Rectal smooth muscle tissue (tissue), 1 donor: ENCODE results near the gene KRTAP10-7.
"Not testable (repeated sequence)": the region's sequence is repeated elsewhere in the genome, so short reads cannot be mapped to it uniquely, and the experiment has no call there.

ENCODE experiments used
- H3K27ac ChIP-seq: one replicate; pipeline ENCODE4 v1.7.0; 2013; ENCODE audit warnings: low read depth, low read length, inconsistent platforms
- H3K27me3 ChIP-seq: one replicate; pipeline ENCODE4 v1.7.0; 2013; ENCODE audit warnings: low read length; ENCODE audit not compliant: control insufficient read depth, insufficient read depth
- H3K36me3 ChIP-seq: one replicate; pipeline ENCODE4 v1.7.0; 2013; ENCODE audit warnings: low read length; ENCODE audit not compliant: control insufficient read depth, insufficient read depth
- H3K4me1 ChIP-seq: one replicate; pipeline ENCODE4 v1.7.0; 2013; ENCODE audit warnings: low read length; ENCODE audit not compliant: control insufficient read depth, insufficient read depth
- H3K4me3 ChIP-seq: one replicate; pipeline ENCODE4 v1.7.0; 2013; ENCODE audit warnings: low read length
- H3K9ac ChIP-seq: one replicate; pipeline ENCODE4 v1.7.0; 2013; ENCODE audit warnings: low read length

Gene KRTAP10-7

DNA sequence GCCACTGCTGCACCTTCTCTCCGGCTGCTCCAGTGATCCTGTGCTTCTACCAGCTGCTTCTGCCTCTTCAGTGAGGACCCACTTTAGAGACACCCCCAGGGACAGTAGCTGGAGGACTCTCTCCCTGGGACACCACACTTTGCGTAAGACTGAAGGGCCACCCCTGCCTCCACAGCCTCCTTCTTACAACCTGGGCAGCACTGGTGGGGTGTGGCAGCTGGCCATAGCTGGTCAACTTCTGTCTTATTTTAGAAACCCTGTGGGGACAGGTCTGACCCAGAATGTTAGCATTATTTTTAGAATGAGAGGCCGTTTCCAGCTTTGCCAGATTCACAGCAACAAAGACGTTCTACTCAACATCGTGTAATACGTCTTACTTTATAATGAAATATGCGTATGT lies 25.4 kb downstream of the KRTAP10-7 start:
- no peak overlapping the region for H3K27ac ChIP-seq
- no peaks in the 10 kb centered on the region for H3K27me3 ChIP-seq
- no peaks in the 10 kb centered on the region for H3K36me3 ChIP-seq
- H3K4me1 ChIP-seq, result no peaks in the 10 kb centered on the region
- H3K4me3 ChIP-seq, result no peak overlapping the region
- H3K9ac ChIP-seq, result no peak overlapping the region

DNA sequence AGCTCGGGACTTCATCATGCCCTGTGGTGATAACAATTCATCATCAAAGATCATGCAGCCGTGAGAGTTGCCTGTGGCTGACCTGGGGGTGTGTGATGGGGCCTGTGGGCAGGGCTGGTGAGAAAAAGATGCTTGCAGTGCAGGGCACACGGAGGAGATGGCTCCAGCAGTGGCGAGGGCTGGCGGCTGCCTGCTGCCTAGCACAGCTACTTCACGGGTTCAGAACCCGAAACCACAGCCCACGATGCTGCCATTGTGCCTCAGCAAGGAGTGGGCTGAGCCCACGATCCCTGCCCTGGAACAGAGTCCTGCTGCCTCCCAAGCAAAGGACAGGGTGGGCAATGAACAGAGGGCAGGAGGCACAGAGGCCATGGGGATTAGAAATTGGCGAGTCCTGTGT lies 25.9 kb downstream of the KRTAP10-7 start:
- no peak overlapping the region for H3K4me3 ChIP-seq
- H3K4me1 ChIP-seq, result no peaks in the 10 kb centered on the region
- no peaks in the 10 kb centered on the region for H3K36me3 ChIP-seq
- H3K27ac ChIP-seq, result no peak overlapping the region
- H3K27me3 ChIP-seq, result no peaks in the 10 kb centered on the region
- no peak overlapping the region for H3K9ac ChIP-seq

DNA sequence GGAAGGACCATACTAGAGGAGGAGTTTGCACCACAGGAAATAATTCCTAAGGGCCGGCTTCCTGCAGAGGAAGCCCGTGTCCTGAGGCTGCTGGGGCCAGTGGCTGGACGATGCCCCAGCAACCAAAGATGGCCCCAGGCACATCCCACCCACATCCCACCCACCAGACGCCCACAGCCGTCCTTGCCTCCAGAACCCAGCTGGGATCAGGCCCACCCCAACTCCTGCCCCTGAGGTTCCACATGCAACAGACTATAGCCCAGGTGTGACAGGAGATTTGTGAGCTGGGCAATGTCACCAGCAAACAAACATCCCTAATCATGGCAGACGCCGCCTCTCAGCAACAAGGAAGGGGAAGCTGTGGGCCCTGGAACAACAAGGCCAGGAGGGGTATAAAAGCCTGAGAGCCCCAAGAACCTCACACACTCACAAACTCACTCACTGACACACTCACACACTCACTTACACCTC lies 26.3 kb downstream of the KRTAP10-7 start, which contains the start of gene KRTAP10-9:
KRTAP10-9 (plus strand) TSS at position 421 of the 471 bp plus-strand sequence. CDS start 79 bp downstream, outside the sequence.
- Histone ChIP-seq H3K4me3 (no peak within 1 kb of the TSS), H3K36me3 (no peaks in the 10 kb centered on the region), H3K27ac (no peak within 1 kb of the TSS), H3K27me3 (no peaks in the 10 kb centered on the region), H3K9ac (no peak within 1 kb of the TSS), H3K4me1 (no peaks in the 10 kb centered on the region)

DNA sequence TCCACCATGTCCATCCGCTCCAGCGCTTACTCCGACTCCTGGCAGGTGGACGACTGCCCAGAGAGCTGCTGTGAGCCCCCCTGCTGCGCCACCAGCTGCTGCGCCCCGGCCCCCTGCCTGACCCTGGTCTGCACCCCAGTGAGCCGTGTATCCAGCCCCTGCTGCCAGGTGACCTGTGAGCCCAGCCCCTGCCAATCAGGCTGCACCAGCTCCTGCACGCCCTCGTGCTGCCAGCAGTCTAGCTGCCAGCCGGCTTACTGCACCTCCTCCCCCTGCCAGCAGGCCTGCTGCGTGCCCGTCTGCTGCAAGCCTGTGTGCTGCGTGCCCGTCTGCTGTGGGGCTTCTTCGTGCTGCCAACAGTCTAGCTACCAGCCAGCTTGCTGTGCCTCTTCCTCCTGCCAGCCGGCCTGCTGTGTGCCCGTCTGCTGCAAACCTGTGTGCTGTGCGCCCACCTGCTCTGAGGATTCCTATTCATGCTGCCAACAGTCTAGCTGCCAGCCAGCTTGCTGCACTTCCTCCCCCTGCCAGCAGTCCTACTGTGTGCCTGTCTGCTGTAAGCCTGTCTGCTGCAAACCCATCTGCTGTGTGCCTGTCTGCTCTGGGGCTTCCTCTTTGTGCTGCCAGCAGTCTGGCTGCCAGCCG lies 26.9 kb downstream of the KRTAP10-7 start:
- not testable (repeated sequence) for H3K9ac ChIP-seq, H3K4me3 ChIP-seq, H3K27ac ChIP-seq

DNA sequence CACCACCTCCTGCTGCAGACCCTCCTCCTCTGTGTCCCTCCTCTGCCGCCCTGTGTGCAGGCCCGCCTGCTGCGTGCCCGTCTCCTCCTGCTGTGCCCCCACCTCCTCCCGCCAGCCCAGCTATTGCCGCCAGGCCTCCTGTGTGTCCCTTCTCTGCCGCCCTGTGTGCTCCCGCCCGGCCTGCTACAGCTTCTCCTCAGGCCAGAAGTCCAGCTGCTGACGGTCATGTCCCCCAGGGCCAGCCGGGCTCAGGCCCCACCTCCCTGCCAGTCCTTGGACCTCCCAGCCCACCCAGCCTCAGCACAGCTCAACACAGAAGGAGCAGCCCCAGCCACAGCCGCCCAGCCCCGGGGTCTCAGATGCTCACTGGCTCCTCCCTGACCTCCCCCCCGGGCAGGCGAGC lies 27.4 kb downstream of the KRTAP10-7 start:
- not testable (repeated sequence) for H3K9ac ChIP-seq, H3K4me3 ChIP-seq, H3K4me1 ChIP-seq, H3K36me3 ChIP-seq, H3K27ac ChIP-seq, H3K27me3 ChIP-seq

More for the DNA sequence above, 26.9 kb downstream of the KRTAP10-7 start:
- not testable (repeated sequence) for H3K36me3 ChIP-seq, H3K4me1 ChIP-seq, H3K27me3 ChIP-seq

DNA sequence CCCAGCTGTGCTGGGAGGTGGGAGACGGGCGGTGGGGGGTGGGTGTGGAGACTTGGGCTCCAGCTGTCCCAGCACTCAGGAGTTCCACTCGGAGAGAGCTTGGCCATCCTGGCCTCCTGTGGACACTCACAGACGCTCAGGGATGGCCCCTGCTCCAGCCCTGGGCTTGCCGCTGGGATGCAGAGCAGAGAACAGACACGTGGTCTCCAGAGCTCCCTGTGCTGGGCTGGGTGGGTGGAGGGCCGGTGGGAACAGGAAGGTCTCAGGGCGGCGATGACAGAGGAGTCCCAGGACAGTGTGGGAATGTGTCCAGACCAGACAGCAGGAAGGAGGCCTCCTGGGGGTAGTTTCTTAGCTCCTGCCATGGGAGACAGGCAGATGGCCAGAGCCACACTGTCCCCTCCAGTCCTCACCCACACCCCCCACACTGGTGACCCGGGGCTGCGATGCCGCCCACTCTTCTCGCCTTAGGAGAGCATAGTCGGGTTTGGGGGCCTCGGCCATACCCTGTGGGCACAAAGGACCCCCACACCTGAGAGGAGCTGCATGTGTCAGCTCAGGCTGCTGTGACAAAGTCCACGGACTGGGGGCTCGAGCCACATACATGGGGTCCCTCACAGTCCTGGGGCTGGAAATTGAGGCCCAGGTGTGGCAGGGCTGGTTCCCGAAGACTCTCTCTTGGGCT lies 28.5 kb downstream of the KRTAP10-7 start:
- no peaks in the 10 kb centered on the region for H3K27me3 ChIP-seq
- no peaks in the 10 kb centered on the region for H3K4me1 ChIP-seq
- H3K9ac ChIP-seq, result no peak overlapping the region
- no peak overlapping the region for H3K4me3 ChIP-seq
- no peaks in the 10 kb centered on the region for H3K36me3 ChIP-seq
- no peak overlapping the region for H3K27ac ChIP-seq

DNA sequence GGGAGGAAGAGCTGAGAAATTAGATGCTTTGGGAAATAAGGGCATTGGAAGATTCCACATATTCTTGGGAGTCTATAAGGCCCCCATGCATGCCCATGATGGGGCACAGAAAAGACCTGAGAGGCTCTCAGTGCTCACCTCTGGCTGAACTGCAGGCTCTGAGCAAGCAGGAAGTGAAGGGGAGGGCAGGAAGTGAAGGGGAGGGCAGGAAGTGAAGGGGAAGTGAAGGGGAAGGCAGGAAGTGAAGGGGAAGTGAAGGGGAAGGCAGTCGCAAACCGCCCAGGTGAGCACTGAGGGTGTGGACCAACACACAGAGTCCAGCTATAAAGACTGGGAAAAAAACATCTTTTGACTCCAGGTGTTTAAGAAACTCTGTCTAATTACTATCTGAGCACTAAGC lies 30.0 kb downstream of the KRTAP10-7 start:
- Histone ChIP-seq H3K4me3 (no peak overlapping the region), H3K27me3 (no peaks in the 10 kb centered on the region)

DNA sequence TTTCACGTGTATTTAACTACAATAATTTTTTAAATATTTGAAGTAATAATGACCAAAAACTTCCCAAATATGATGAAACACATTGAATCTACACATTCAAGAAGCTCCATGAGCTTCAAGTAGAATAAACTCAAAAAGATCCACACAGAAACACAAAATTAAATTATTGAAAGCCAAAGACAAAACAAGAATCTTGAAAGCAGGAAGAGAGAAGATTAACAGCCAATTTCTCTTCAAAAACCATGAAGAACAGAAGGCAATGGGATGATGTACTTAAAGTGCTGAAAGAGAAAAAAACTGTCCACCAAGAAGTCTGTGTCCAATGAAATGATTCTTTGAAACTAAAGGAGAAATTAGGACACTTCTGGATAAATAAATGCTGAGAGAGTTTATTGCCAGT lies 31.7 kb downstream of the KRTAP10-7 start:
- H3K9ac ChIP-seq, result no peak overlapping the region
- H3K27ac ChIP-seq, result no peak overlapping the region
- H3K4me1 ChIP-seq, result no peaks in the 10 kb centered on the region
- no peaks in the 10 kb centered on the region for H3K27me3 ChIP-seq
- H3K4me3 ChIP-seq, result no peak overlapping the region
- no peaks in the 10 kb centered on the region for H3K36me3 ChIP-seq

More for the DNA sequence above, 30.0 kb downstream of the KRTAP10-7 start:
- Histone ChIP-seq H3K9ac (no peak overlapping the region), H3K36me3 (no peaks in the 10 kb centered on the region), H3K4me1 (no peaks in the 10 kb centered on the region), H3K27ac (no peak overlapping the region)

DNA sequence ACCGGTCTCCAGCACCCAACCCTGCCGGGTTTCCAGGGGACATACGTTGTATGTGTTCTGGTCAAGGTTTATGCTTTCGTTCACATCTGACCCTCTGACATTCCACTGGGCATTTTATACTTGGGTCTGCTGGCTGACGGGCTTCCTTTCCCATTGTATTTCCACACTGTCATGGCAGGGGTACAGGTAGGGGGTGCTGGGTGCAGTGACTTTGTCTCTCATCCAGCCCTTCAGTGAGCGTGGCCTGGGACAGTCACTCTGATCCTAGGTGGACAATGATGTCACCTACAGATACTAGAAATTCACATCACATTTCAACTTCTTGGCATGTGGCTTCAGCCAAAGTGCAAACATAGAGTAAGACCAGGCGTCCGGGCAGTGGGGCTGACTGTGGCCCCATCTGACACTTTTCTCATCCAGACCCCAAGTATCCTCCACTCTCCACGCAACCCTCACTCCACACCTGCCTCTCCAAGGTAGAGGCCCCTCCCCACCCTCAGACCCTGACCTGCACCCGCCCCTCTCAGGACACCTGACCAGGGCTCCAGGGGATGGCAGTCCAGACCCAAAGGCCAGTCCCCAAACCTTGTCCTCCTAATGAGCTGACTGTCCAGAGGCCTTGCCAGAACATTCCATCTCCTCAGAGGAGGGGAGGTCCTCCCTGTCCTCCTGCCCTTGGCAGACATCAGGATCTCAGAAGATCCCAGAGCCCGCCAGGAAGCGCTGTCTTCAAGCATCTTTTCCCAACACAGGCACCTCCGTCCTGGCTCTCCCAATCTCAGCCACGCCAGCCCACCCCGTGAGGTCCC lies 36.0 kb downstream of the KRTAP10-7 start:
- no peaks in the 10 kb centered on the region for H3K27me3 ChIP-seq
- no peak overlapping the region for H3K9ac ChIP-seq
- no peaks in the 10 kb centered on the region for H3K36me3 ChIP-seq
- no peak overlapping the region for H3K27ac ChIP-seq
- no peak overlapping the region for H3K4me3 ChIP-seq
- no peaks in the 10 kb centered on the region for H3K4me1 ChIP-seq

DNA sequence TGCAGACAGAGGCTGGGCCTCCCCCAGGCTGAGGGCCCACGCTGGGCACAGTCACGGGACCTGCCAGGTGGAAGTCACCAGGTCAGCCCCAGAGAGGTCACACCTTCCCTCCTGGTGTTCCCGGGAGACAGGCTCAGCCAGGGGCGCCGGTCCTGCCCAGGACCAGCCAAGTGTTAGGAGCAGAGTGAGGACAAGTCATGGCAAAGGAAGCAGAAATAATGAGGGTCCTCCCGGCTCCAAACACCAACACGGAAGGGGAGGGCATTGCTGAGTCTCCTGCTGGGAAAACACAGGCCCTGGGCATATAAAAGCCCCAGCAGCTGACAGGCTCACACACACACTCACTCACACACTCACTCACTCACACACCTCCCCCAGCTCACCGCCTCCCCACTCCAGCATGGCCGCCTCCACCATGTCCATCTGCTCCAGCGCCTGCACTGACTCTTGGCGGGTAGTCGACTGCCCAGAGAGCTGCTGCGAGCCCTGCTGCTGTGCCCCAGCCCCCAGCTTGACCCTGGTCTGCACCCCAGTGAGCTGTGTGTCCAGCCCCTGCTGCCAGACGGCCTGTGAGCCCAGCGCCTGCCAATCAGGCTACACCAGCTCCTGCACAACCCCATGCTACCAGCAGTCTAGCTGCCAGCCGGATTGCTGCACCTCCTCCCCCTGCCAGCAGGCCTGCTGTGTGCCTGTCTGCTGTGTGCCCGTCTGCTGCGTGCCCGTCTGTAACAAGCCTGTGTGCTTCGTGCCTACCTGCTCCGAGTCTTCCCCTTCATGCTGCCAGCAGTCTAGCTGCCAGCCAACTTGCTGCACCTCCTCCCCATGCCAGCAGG lies 36.8 kb downstream of the KRTAP10-7 start, which contains the start of gene KRTAP10-10:
KRTAP10-10 (plus strand) TSS at position 339 of the 833 bp plus-strand sequence; CDS start at position 401, 62 bp downstream.
- Histone ChIP-seq H3K9ac (no peak within 1 kb of the TSS), H3K27me3 (no peaks in the 10 kb centered on the region), H3K36me3 (no peaks in the 10 kb centered on the region), H3K27ac (no peak within 1 kb of the TSS), H3K4me3 (no peak within 1 kb of the TSS), H3K4me1 (no peaks in the 10 kb centered on the region)

DNA sequence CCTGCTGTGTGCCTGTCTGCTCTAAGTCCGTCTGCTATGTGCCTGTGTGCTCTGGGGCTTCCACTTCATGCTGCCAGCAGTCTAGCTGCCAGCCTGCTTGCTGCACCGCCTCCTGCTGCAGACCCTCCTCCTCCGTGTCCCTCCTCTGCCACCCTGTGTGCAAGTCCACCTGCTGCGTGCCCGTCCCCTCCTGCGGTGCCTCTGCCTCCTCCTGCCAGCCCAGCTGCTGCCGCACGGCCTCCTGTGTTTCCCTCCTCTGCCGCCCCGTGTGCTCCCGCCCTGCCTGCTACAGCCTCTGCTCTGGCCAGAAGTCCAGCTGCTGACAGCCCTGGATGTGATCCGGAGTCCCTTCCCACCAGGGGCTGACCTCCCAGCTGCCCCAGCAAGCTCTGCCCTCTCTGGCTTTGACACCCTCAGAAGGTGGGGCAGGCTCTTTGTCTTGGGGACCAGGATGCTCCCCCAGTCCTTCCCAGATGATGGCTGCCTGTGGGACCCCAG lies 37.5 kb downstream of the KRTAP10-7 start:
- not testable (repeated sequence) for H3K27me3 ChIP-seq, H3K4me1 ChIP-seq, H3K4me3 ChIP-seq, H3K9ac ChIP-seq, H3K27ac ChIP-seq, H3K36me3 ChIP-seq
